MG63 (cell line): ENCODE data around the gene ANKRD28. TPM values are rescaled to one million over a fixed set of nuclear protein-coding genes. Genes with fewer than 3 reads are reported as not detected.
"Not testable (repeated sequence)": the region's sequence is repeated elsewhere in the genome, so short reads cannot be mapped to it uniquely, and the experiment has no call there.

Experiments used
- DNase-seq: peaks from one replicate; pipeline ENCODE4 v3.0.0-alpha.2; 2020
- H3K27me3 ChIP-seq: fragments of 250-450 bp; sonication (Bioruptor Pico); 2 replicates; pipeline ENCODE4 v1.5.1; 2020; ENCODE audit warnings: mild to moderate bottlenecking, moderate library complexity
- H3K36me3 ChIP-seq: fragments of 250-450 bp; sonication (Bioruptor Pico); 2 replicates; pipeline ENCODE4 v1.5.1; 2020; ENCODE audit warnings: mild to moderate bottlenecking, moderate library complexity
- H3K4me3 ChIP-seq: fragments of 250-450 bp; sonication (Bioruptor Pico); 2 replicates; pipeline ENCODE4 v1.5.1; 2020; ENCODE audit warnings: mild to moderate bottlenecking, moderate library complexity
- H3K9me3 ChIP-seq: fragments of 250-450 bp; sonication (Bioruptor Pico); 2 replicates; pipeline ENCODE4 v1.5.1; 2020; ENCODE audit warnings: mild to moderate bottlenecking, moderate library complexity
- total RNA-seq: library from RNA; depleted of rRNA; stranded (reverse); fragments of >200 nt; shearing (Covaris generic); gene quantifications from 2 replicates; pipeline ENCODE4 v1.2.3, GENCODE V29; 2014; ENCODE audit warnings: low replicate concordance; rRNA removed

Gene ANKRD28
- total RNA-seq, 1 experiment from 2014 or later, result 25.1 TPM

- no peaks in the 10 kb centered on the region for H3K36me3 ChIP-seq
- H3K9me3 ChIP-seq, result 0 out of 2 replicates have a peak, but pooled peaks cover 1% of the 10 kb centered on the region
- H3K4me3 ChIP-seq, result no peak overlapping the region
- DNase-seq, result no peak
- no peaks in the 10 kb centered on the region for H3K27me3 ChIP-seq
These were observed 168.8 kb downstream of the ANKRD28 start for GRCh38 chr3:15628967-15629366.

GRCh38 chr3:15623535-15624440 lies 174.0 kb downstream of the ANKRD28 start:
- no peaks in the 10 kb centered on the region for H3K36me3 ChIP-seq
- H3K4me3 ChIP-seq, result no peak overlapping the region
- peaks cover 4% of the 10 kb centered on the region; the same call in 1 of the 2 replicates for H3K9me3 ChIP-seq
- H3K27me3 ChIP-seq, result no peaks in the 10 kb centered on the region
- DNase-seq, result no peak

- not testable (repeated sequence) for DNase-seq, H3K27me3 ChIP-seq, H3K4me3 ChIP-seq, H3K9me3 ChIP-seq, H3K36me3 ChIP-seq
These were observed 177.9 kb downstream of the ANKRD28 start for GRCh38 chr3:15619659-15620464.

Other genes starting within 250 kb of the ANKRD28 start
- gene HACL1, start 196.4 kb downstream of the ANKRD28 start, total RNA-seq, result 0.91 and 1.9 TPM in 2 replicates
- gene BTD, start 196.2 kb downstream of the ANKRD28 start, total RNA-seq, result 6.8 and 11.9 TPM in 2 replicates